Neural cell (in vitro differentiated cells): ENCODE measurements around the gene KCTD17. TPM values are rescaled to one million over a fixed set of nuclear protein-coding genes. Genes with fewer than 3 reads are reported as not detected.

Source experiments
- H2AFZ ChIP-seq: fragments of 200-600, 300-800 bp; sonication (generic), shearing (Covaris generic); 2 replicates; pipeline ENCODE4 v1.6.0; 2014; ENCODE audit warnings: low read depth, mild to moderate bottlenecking, antibody characterized with exemption, low read length, moderate library complexity
- H3F3A ChIP-seq: fragments of 200-600 bp; shearing (Covaris generic); 2 replicates; pipeline ENCODE4 v1.6.1; 2016; ENCODE audit warnings: mild to moderate bottlenecking, moderate library complexity, mixed read lengths, antibody characterized with exemption, low read length; ENCODE audit not compliant: insufficient read depth, poor library complexity, severe bottlenecking
- H3K27ac ChIP-seq: fragments of 200-600, 300-800 bp; sonication (generic), shearing (Covaris generic); 2 replicates; pipeline ENCODE4 v1.5.1; 2014; ENCODE audit warnings: mild to moderate bottlenecking, low read length, moderate library complexity
- H3K27me3 ChIP-seq: fragments of 300-800, 200-600 bp; sonication (generic), shearing (Covaris generic); 2 replicates; pipeline ENCODE4 v1.6.0; 2014; ENCODE audit warnings: mild to moderate bottlenecking, low read depth, low read length, moderate library complexity; ENCODE audit not compliant: insufficient read depth
- H3K36me3 ChIP-seq: fragments of 300-800, 200-600 bp; sonication (generic), shearing (Covaris generic); 2 replicates; pipeline ENCODE4 v1.5.1; 2014; ENCODE audit warnings: mild to moderate bottlenecking, antibody characterized with exemption, low read length, moderate library complexity; ENCODE audit not compliant: insufficient read depth
- H3K4me2 ChIP-seq: fragments of 300-800, 200-600 bp; sonication (generic), shearing (Covaris generic); 2 replicates; pipeline ENCODE4 v1.6.0; 2014; ENCODE audit warnings: mild to moderate bottlenecking, low read length
- H3K4me3 ChIP-seq: fragments of 300-800, 200-600 bp; sonication (generic), shearing (Covaris generic); 2 replicates; pipeline ENCODE4 v1.5.1; 2014; ENCODE audit warnings: mild to moderate bottlenecking, low read length, moderate library complexity
- H3K79me2 ChIP-seq: fragments of 200-600 bp; shearing (Covaris generic); replicated peaks from 2 replicates; pipeline ENCODE4 v1.6.0; 2014; ENCODE audit warnings: mild to moderate bottlenecking, low read length, moderate library complexity; ENCODE audit not compliant: insufficient read depth
- H3K9ac ChIP-seq: fragments of 300-800, 200-600 bp; sonication (generic), shearing (Covaris generic); 2 replicates; pipeline ENCODE4 v1.6.1; 2016; ENCODE audit warnings: mild to moderate bottlenecking, low read length, mixed read lengths
- H3K9me2 ChIP-seq: fragments of 200-600 bp; shearing (Covaris generic); 2 replicates; pipeline ENCODE4 v1.6.1; 2016; ENCODE audit warnings: mild to moderate bottlenecking, low read length, mixed read lengths; ENCODE audit not compliant: insufficient read depth
- H3K9me3 ChIP-seq: fragments of 200-600, 300-800 bp; sonication (generic), shearing (Covaris generic); 2 replicates; pipeline ENCODE4 v1.6.1; 2016; ENCODE audit warnings: mild to moderate bottlenecking, mixed run types, low read length, moderate library complexity, mixed read lengths
- H4K20me1 ChIP-seq: fragments of 200-600 bp; shearing (Covaris generic); 2 replicates; pipeline ENCODE4 v1.6.1; 2016; ENCODE audit warnings: mild to moderate bottlenecking, mixed run types; ENCODE audit not compliant: insufficient read depth
- EP300 ChIP-seq: fragments of 450-650 bp; conservative IDR thresholded peaks from 2 replicates; pipeline ENCODE4 v1.6.1; 2014; ENCODE audit warnings: antibody characterized with exemption, mild to moderate bottlenecking, moderate library complexity; ENCODE audit not compliant: poor library complexity, severe bottlenecking
- EZH2 ChIP-seq: fragments of 200-600, 300-800 bp; shearing (Covaris generic), sonication (generic); IDR thresholded peaks from 2 replicates; pipeline ENCODE4 v1.6.1; 2014; ENCODE audit warnings: antibody characterized with exemption, low read length, borderline replicate concordance, mild to moderate bottlenecking; ENCODE audit not compliant: insufficient read depth, poor library complexity, severe bottlenecking
- MXI1 ChIP-seq: fragments of 450-650 bp; conservative IDR thresholded peaks from 2 replicates; pipeline ENCODE4 v1.6.1; 2014; ENCODE audit warnings: antibody characterized with exemption, mild to moderate bottlenecking; ENCODE audit not compliant: poor library complexity, severe bottlenecking
- POLR2AphosphoS5 ChIP-seq: IDR thresholded peaks from 2 replicates; pipeline ENCODE4 v1.6.1; 2012
- RAD21 ChIP-seq: fragments of 450-650 bp; conservative IDR thresholded peaks from 2 replicates; pipeline ENCODE4 v1.6.1; 2014; ENCODE audit warnings: antibody characterized with exemption, mild to moderate bottlenecking, moderate library complexity
- SMC3 ChIP-seq: fragments of 450-650 bp; conservative IDR thresholded peaks from 2 replicates; pipeline ENCODE4 v1.6.1; 2014; ENCODE audit warnings: antibody characterized with exemption, mild to moderate bottlenecking, moderate library complexity; ENCODE audit not compliant: poor library complexity
- TAF1 ChIP-seq: IDR thresholded peaks from 2 replicates; pipeline ENCODE4 v1.6.1; 2012; ENCODE audit warnings: low read depth
- polyA plus RNA-seq: library from polyadenylated mRNA; depleted of rRNA; stranded (reverse); fragments of >200 nt; gene quantifications from 2 replicates; pipeline ENCODE4 v1.2.3, GENCODE V29; 2014
- TF ChIP-seq, protein P1 (sequence below): fragments of 450-650 bp; IDR thresholded peaks from 2 replicates; pipeline ENCODE4 v1.5.1; 2014; ENCODE audit warnings: antibody characterized with exemption, mild to moderate bottlenecking, moderate library complexity; ENCODE audit not compliant: poor library complexity, severe bottlenecking
- TF ChIP-seq, protein P2 (sequence below): IDR thresholded peaks from 2 replicates; pipeline ENCODE4 v1.6.1; 2012; ENCODE audit warnings: borderline replicate concordance

KCTD17 gene
- polyA plus RNA-seq, 1 donor from 2014 or later: 96.3 TPM

DNA sequence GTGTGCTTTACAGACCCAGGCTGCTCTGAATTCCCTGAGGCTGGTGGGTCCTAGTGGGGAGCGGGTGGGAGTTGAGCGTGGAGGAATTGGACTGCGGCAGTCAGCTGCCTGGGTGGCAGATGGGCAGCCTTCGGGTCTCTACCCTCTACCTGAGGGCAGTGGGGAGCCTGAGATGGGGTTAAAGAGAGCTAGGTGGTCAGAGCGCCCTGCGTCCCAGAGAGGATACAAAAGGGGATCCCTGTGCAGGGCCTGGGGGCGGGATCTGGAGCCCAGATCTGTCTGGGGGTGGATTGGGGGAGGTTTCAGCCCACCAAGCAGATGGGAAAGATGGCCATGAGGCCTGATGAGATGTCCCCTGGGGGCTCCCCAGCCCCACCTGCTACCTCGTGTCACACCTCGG is 18.2 kb downstream of the KCTD17 start:
- Histone ChIP-seq H4K20me1 (no peaks in the 10 kb centered on the region), H2AFZ (no peak overlapping the region), H3K4me2 (no peak overlapping the region), H3K79me2 (no peaks in the 10 kb centered on the region), H3K9ac (no peak overlapping the region), H3K27me3 (peaks cover 31% of the 10 kb centered on the region), H3K9me3 (no peaks in the 10 kb centered on the region), H3K27ac (no peak overlapping the region), H3F3A (no peaks in the 10 kb centered on the region), H3K4me3 (no peak overlapping the region), H3K9me2 (no peaks in the 10 kb centered on the region), H3K36me3 (no peaks in the 10 kb centered on the region)
- no peak for TF ChIP-seq RAD21
- TF ChIP-seq EP300: no peak
- no peak for TF ChIP-seq SMC3
- TF ChIP-seq MXI1: no peak
- TF ChIP-seq TAF1: no peak
- no peak for TF ChIP-seq POLR2AphosphoS5
- TF ChIP-seq, protein P1, sequence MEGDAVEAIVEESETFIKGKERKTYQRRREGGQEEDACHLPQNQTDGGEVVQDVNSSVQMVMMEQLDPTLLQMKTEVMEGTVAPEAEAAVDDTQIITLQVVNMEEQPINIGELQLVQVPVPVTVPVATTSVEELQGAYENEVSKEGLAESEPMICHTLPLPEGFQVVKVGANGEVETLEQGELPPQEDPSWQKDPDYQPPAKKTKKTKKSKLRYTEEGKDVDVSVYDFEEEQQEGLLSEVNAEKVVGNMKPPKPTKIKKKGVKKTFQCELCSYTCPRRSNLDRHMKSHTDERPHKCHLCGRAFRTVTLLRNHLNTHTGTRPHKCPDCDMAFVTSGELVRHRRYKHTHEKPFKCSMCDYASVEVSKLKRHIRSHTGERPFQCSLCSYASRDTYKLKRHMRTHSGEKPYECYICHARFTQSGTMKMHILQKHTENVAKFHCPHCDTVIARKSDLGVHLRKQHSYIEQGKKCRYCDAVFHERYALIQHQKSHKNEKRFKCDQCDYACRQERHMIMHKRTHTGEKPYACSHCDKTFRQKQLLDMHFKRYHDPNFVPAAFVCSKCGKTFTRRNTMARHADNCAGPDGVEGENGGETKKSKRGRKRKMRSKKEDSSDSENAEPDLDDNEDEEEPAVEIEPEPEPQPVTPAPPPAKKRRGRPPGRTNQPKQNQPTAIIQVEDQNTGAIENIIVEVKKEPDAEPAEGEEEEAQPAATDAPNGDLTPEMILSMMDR: no peak
- TF ChIP-seq, protein P2, sequence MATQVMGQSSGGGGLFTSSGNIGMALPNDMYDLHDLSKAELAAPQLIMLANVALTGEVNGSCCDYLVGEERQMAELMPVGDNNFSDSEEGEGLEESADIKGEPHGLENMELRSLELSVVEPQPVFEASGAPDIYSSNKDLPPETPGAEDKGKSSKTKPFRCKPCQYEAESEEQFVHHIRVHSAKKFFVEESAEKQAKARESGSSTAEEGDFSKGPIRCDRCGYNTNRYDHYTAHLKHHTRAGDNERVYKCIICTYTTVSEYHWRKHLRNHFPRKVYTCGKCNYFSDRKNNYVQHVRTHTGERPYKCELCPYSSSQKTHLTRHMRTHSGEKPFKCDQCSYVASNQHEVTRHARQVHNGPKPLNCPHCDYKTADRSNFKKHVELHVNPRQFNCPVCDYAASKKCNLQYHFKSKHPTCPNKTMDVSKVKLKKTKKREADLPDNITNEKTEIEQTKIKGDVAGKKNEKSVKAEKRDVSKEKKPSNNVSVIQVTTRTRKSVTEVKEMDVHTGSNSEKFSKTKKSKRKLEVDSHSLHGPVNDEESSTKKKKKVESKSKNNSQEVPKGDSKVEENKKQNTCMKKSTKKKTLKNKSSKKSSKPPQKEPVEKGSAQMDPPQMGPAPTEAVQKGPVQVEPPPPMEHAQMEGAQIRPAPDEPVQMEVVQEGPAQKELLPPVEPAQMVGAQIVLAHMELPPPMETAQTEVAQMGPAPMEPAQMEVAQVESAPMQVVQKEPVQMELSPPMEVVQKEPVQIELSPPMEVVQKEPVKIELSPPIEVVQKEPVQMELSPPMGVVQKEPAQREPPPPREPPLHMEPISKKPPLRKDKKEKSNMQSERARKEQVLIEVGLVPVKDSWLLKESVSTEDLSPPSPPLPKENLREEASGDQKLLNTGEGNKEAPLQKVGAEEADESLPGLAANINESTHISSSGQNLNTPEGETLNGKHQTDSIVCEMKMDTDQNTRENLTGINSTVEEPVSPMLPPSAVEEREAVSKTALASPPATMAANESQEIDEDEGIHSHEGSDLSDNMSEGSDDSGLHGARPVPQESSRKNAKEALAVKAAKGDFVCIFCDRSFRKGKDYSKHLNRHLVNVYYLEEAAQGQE: no peak
- TF ChIP-seq EZH2: no peak

DNA sequence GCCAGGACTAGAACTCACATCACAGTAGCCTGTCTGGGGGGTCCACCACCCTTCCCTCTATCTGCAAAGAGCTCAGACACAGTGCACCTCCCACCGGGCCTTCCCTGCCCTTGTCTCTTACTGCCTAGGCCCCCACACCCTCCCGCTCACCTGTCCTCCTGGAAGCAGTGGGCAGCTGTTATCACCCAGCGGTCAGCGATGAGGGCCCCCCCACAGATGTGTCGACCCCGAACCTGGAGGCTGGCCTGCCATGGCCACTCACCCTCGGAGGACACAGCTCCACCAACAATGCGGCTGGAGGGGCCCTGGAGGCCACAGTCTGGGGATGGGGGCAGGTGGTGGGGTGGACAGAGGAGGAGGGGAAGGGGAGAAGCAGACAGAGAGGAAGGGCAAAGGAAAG is 18.8 kb downstream of the KCTD17 start:
- Histone ChIP-seq H3K9me3 (no peaks in the 10 kb centered on the region), H3K4me2 (no peak overlapping the region), H3K9ac (no peak overlapping the region), H3F3A (no peaks in the 10 kb centered on the region), H3K4me3 (no peak overlapping the region), H4K20me1 (no peaks in the 10 kb centered on the region), H3K27me3 (peaks cover 31% of the 10 kb centered on the region), H3K27ac (no peak overlapping the region), H3K36me3 (no peaks in the 10 kb centered on the region), H2AFZ (no peak overlapping the region), H3K79me2 (no peaks in the 10 kb centered on the region), H3K9me2 (no peaks in the 10 kb centered on the region)
- TF ChIP-seq SMC3 (no peak), RAD21 (no peak), EP300 (no peak), POLR2AphosphoS5 (no peak), EZH2 (no peak)
- TF ChIP-seq, protein P1: no peak
- TF ChIP-seq, protein P2: no peak
